ENCODE results near the gene CACNA1I. TPM values are rescaled to one million over a fixed set of nuclear protein-coding genes. Genes with fewer than 3 reads are reported as not detected.

CACNA1I gene
- total RNA-seq, 4 donors from 2014 or later = not detected

DNA sequence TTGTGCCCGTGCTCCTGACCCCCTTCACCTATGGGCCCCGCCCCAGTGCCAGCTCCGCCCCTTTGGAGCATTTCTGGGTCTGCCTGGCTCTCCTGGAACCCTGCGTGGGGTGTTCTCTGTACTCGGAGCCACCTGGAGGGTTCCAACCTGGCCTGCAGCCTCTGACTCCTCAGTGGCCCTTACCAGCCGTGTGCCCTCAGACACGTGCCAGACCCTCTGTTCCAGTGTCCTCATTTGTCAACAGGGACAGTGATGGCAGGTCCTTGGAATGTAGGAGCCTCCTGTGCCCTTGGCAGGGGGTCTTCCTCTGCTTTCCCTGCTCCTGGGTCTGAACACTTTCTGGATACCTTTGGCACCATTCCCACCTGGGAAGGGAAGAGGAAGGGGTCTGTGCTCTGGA, 96.4 kb downstream of the CACNA1I start:
- H3K4me1 ChIP-seq = no peaks in the 10 kb centered on the region
- TF ChIP-seq, protein P1, sequence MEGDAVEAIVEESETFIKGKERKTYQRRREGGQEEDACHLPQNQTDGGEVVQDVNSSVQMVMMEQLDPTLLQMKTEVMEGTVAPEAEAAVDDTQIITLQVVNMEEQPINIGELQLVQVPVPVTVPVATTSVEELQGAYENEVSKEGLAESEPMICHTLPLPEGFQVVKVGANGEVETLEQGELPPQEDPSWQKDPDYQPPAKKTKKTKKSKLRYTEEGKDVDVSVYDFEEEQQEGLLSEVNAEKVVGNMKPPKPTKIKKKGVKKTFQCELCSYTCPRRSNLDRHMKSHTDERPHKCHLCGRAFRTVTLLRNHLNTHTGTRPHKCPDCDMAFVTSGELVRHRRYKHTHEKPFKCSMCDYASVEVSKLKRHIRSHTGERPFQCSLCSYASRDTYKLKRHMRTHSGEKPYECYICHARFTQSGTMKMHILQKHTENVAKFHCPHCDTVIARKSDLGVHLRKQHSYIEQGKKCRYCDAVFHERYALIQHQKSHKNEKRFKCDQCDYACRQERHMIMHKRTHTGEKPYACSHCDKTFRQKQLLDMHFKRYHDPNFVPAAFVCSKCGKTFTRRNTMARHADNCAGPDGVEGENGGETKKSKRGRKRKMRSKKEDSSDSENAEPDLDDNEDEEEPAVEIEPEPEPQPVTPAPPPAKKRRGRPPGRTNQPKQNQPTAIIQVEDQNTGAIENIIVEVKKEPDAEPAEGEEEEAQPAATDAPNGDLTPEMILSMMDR (IDR thresholded peaks at IDR 0.05 in 4 of 5, conservative IDR thresholded peaks at IDR 0.05 in 1 of 5) = no peak
- TF ChIP-seq POLR2A (IDR thresholded peaks at IDR 0.05) = no peak
- no peaks in the 10 kb centered on the region for H3K36me3 ChIP-seq
- no peak overlapping the region for H3K4me3 ChIP-seq
- peaks cover 31 to 41% (median 35%) of the 10 kb centered on the region in 3 donors for H3K27me3 ChIP-seq
- no peak for ATAC-seq
- in situ Hi-C loops (cut with MboI; ENCODE audit: low sequenced_read_pairs in 4 of 4) (no loop called here), intact Hi-C loops (cut with DNase I; ENCODE audit: low total_unique reads) (no loop called here)
- DNase-seq = no peak
- no peak overlapping the region for H3K27ac ChIP-seq
- H3K9me3 ChIP-seq = peaks cover 0 to 7% (median 0%) of the 10 kb centered on the region in 3 donors

DNA sequence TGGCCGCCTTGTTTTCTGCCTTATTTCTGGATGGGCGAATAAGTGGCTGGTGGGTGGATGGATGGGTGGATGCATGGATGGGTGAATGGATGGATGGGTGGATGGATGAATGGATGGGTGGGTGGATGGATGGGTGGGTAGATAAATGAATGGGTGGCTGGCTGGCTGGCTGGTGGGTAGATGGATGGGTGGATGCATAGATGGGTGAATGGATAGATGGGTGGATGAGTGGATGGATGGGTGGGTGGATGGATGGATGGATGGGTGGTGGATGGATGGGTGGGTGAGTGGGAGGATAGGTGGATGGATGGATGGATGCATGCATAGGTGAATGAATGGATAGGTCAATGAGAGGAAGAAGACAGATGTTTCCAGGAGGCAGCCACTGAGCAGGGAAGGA, 98.9 kb downstream of the CACNA1I start:
- in situ Hi-C loops (cut with MboI; ENCODE audit: low sequenced_read_pairs in 4 of 4) (no loop called here), intact Hi-C loops (cut with DNase I; ENCODE audit: low total_unique reads) (no loop called here)
- Histone ChIP-seq H3K27me3 (peaks cover 11 to 25% (median 11%) of the 10 kb centered on the region in 3 donors), H3K9me3 (peaks cover 0 to 9% (median 3%) of the 10 kb centered on the region in 3 donors), H3K27ac (no peak overlapping the region), H3K36me3 (no peaks in the 10 kb centered on the region), H3K4me1 (no peaks in the 10 kb centered on the region), H3K4me3 (no peak overlapping the region)
- ATAC-seq (no peak), DNase-seq (no peak)
- TF ChIP-seq, protein P1 (IDR thresholded peaks at IDR 0.05 in 4 of 5, conservative IDR thresholded peaks at IDR 0.05 in 1 of 5) = no peak
- no peak for TF ChIP-seq POLR2A (IDR thresholded peaks at IDR 0.05)

DNA sequence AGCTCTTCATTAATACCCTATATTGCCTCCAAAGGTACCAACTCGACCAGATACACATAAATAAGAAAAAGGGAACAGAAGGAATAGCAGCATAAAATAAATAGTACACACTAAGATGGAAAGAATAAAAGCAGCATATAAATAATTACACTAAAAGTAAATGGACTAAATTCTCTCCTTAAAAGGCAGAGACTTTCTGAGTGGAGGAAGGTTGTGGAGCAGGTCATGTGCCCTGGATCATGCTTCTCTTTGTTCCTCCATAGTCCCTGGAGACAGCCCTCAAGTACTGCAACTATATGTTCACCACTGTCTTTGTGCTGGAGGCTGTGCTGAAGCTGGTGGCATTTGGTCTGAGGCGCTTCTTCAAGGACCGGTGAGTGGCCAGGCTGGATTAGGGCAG, 101.4 kb downstream of the CACNA1I start:
- intact Hi-C loops (cut with DNase I; ENCODE audit: low total_unique reads) = no loop called here
- no peak for TF ChIP-seq POLR2A (IDR thresholded peaks at IDR 0.05)
- TF ChIP-seq, protein P1 (IDR thresholded peaks at IDR 0.05 in 4 of 5, conservative IDR thresholded peaks at IDR 0.05 in 1 of 5) = no peak
- no peak for DNase-seq
- in situ Hi-C loops (cut with MboI; ENCODE audit: low sequenced_read_pairs in 4 of 4) = no loop called here
- H3K27ac ChIP-seq = no peak overlapping the region
- H3K9me3 ChIP-seq = peaks cover 0 to 9% (median 3%) of the 10 kb centered on the region in 3 donors
- H3K4me3 ChIP-seq = no peak overlapping the region
- ATAC-seq = no peak
- H3K36me3 ChIP-seq = no peaks in the 10 kb centered on the region
- H3K27me3 ChIP-seq = peaks cover 0 to 14% (median 0%) of the 10 kb centered on the region in 3 donors
- no peaks in the 10 kb centered on the region for H3K4me1 ChIP-seq

DNA sequence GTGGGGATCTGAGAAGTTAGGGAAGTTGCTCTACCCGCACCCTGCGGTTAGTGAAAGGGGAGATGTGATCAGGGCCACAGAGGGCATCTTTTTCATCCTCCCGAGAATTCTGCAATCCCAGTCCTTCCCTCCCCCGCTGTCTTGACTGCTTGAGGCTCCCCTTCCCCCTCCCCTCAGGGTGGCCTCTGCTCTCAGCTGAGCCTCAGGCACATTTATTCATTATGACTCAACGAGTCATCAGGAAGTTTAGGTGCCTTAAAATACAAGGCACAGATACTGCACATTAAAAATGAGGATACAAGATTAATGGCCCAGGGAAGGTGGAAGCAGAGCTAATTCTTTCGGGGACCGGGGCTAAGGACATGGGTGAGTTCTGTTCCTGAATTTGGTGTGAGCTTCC, 104.0 kb downstream of the CACNA1I start:
- Histone ChIP-seq H3K9me3 (peaks cover 0 to 9% (median 3%) of the 10 kb centered on the region in 3 donors), H3K27me3 (peaks cover 0 to 14% (median 0%) of the 10 kb centered on the region in 3 donors), H3K4me3 (no peak overlapping the region), H3K27ac (no peak overlapping the region), H3K4me1 (no peaks in the 10 kb centered on the region), H3K36me3 (no peaks in the 10 kb centered on the region)
- DNase-seq (no peak), ATAC-seq (no peak)
- in situ Hi-C loops (cut with MboI; ENCODE audit: low sequenced_read_pairs in 4 of 4) (no loop called here), intact Hi-C loops (cut with DNase I; ENCODE audit: low total_unique reads) (no loop called here)
- TF ChIP-seq POLR2A (IDR thresholded peaks at IDR 0.05) = no peak
- TF ChIP-seq, protein P1 (IDR thresholded peaks at IDR 0.05 in 4 of 5, conservative IDR thresholded peaks at IDR 0.05 in 1 of 5) = no peak

DNA sequence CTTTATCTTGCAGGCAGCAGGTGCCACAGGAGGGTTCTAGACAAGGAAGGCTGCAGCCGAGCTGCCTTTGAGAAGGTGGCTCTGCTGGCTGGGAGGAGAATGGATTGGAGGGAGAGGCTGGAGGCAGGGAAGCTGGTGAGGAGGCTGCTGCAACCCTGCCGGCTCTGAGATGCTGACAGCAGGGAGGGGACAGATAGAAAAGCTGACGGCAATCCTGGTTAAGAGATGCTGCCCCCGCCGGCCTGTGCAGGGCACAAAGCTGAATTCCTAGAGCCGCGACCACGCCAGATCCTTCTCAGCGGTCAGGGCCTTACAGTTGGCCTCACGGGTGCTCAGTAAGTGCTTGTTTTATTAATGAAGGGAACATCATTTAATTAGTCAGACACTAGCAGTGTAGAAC, 105.4 kb downstream of the CACNA1I start:
- DNase-seq = no peak
- no peaks in the 10 kb centered on the region for H3K36me3 ChIP-seq
- H3K9me3 ChIP-seq = peaks cover 0 to 9% (median 3%) of the 10 kb centered on the region in 3 donors
- H3K27me3 ChIP-seq = peaks cover 0 to 12% (median 0%) of the 10 kb centered on the region in 3 donors
- TF ChIP-seq, protein P1 (IDR thresholded peaks at IDR 0.05 in 4 of 5, conservative IDR thresholded peaks at IDR 0.05 in 1 of 5) = no peak
- TF ChIP-seq POLR2A (IDR thresholded peaks at IDR 0.05) = no peak
- ATAC-seq = no peak
- in situ Hi-C loops (cut with MboI; ENCODE audit: low sequenced_read_pairs in 4 of 4) = no loop called here
- no peaks in the 10 kb centered on the region for H3K4me1 ChIP-seq
- no peak overlapping the region for H3K4me3 ChIP-seq
- no peak overlapping the region for H3K27ac ChIP-seq
- intact Hi-C loops (cut with DNase I; ENCODE audit: low total_unique reads) = no loop called here
